ENCODE results near the gene RBM17.
"Not testable (repeated sequence)": the region's sequence is repeated elsewhere in the genome, so short reads cannot be mapped to it uniquely, and the experiment has no call there.

RBM17 gene

DNA sequence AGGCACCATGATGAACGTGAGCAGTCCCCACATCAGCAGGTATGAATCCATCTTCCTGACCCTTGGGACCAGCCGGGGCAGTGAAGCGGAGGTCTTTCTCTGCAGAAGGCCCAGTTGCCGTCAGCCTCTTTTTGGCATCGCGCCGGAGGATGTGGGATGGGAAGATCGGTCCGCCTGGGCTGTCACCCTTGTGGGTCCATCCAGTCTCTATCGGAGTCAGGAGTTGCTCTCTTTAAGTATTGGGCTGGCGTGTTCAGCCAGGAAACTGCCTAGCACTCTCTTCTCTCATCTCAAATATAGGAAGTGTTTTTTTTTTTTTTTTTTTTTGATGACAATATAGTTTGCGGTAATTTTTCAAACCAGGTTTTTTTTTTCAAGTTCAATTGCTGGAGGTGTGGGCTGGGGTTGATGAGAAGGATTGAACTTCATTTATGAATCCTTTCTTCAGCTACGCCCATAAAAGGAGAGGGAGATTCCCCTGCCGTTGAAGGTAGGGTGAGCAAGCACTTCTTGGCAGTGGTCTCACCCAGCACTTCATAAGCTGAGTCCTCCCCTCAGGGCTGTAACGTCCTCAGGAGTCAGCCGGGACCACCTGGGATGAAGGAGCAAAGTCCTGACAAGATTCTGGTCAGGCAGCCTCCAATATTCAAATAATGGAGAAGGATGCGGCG is 26.6 kb upstream of the RBM17 start, which contains the start of gene IL2RA:
Gene IL2RA (minus strand): TSS at position 267 of the 671 bp plus-strand sequence. CDS start 216 bp downstream, at position 51.
- ChIA-PET CTCF (interaction anchor here (1.5 to 3.4 kb wide), 4 partner anchors 9 to 28 kb away, joined by 5 to 15 read pairs (median 8); no protein-coding TSS in a partner anchor), POLR2A (interaction anchor here (0.7 kb wide), 2 partner anchors 9 to 348 kb away, joined by 4 read pairs; no protein-coding TSS in a partner anchor)
- TF ChIP-seq, protein P1, sequence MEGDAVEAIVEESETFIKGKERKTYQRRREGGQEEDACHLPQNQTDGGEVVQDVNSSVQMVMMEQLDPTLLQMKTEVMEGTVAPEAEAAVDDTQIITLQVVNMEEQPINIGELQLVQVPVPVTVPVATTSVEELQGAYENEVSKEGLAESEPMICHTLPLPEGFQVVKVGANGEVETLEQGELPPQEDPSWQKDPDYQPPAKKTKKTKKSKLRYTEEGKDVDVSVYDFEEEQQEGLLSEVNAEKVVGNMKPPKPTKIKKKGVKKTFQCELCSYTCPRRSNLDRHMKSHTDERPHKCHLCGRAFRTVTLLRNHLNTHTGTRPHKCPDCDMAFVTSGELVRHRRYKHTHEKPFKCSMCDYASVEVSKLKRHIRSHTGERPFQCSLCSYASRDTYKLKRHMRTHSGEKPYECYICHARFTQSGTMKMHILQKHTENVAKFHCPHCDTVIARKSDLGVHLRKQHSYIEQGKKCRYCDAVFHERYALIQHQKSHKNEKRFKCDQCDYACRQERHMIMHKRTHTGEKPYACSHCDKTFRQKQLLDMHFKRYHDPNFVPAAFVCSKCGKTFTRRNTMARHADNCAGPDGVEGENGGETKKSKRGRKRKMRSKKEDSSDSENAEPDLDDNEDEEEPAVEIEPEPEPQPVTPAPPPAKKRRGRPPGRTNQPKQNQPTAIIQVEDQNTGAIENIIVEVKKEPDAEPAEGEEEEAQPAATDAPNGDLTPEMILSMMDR (IDR thresholded peaks at IDR 0.05; ENCODE audit: control extremely low read depth, extremely low read depth, low read depth, missing control alignments) = no peak
- no peak for DNase-seq (ENCODE audit: extremely low spot score)

DNA sequence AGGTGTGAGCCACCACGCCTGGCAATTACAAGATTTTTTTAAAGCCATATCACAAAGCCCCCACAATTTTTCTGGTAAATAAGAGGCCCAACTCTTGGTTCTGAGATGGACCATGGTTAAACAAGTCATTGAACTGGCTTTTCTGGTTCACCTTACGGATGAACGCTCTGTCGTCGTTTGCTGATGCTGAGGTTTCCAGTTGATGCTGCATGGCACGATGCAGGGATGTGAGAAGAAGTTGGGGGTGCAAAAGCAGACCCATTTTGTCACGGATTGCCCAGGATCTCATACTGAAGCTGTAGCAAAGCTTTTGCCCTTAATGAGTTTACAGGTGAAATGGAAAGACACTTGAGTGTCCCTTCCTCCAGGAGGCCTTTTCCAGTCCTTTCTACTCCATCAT is 24.7 kb upstream of the RBM17 start:
- TF ChIP-seq, protein P1 (IDR thresholded peaks at IDR 0.05; ENCODE audit: control extremely low read depth, extremely low read depth, low read depth, missing control alignments) = no peak
- CTCF ChIA-PET = interaction anchor here (0.9 to 3.4 kb wide), 3 partner anchors 10 to 87 kb away, joined by 3 to 15 read pairs (median 4); partner anchors contain the start of gene IL15RA
- no peak for DNase-seq (ENCODE audit: extremely low spot score)
- POLR2A ChIA-PET = no interaction called here

DNA sequence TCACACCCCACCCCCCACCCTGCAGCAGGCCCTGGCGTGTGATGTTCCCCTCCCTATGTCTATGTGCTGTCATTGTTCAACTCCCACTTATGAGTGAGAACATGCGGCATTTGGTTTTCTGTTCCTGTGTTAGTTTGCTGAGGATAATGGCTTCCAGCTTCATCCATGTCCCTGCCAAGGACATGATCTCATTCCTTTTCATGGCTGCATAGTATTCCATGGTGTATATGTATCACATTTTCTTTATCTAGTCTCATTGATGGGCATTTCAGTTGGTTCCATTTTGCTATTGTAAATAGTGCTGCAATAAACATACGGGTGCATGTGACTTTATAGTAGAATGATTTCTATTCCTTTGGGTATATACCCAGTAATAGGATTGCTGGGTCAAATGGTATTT is 24.1 kb upstream of the RBM17 start:
- DNase-seq (ENCODE audit: extremely low spot score); POLR2A ChIA-PET; CTCF ChIA-PET: not testable (repeated sequence)

- TF ChIP-seq, protein P1 (IDR thresholded peaks at IDR 0.05; ENCODE audit: control extremely low read depth, extremely low read depth, low read depth, missing control alignments) = no peak
- ChIA-PET POLR2A (no interaction called here), CTCF (interaction anchor here (3.6 kb wide), 1 partner anchor 13 kb away, joined by 18 read pairs; no protein-coding TSS in a partner anchor)
- no peak for DNase-seq (ENCODE audit: extremely low spot score)
Observed at GRCh38 chr10:6065406-6065805, 23.4 kb upstream of the RBM17 start.

DNA sequence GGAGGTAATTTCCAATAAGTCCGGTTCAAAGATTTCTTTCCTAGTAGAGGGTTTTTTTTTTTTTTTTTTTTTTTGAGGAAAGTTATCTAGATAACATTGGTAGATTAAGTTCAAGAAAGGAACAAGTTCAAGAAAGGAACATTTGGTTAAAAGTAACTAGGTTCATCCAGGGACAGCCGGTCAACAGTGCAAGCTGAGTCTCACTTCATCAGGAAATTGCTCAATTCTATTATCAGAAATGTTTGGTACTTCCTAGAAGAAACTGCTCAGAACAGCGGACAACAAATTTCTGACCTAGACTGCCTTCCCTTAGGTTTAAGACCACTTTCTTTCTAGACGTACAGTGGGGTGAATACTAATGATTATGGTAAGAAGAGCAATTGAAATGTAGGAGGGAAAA is 23.0 kb upstream of the RBM17 start:
- CTCF ChIA-PET = interaction anchor here (0.8 to 12.7 kb wide), 6 partner anchors 9 to 52 kb away, joined by 3 to 133 read pairs (median 12); no protein-coding TSS in a partner anchor
- TF ChIP-seq, protein P1 (IDR thresholded peaks at IDR 0.05; ENCODE audit: control extremely low read depth, extremely low read depth, low read depth, missing control alignments) = no peak
- POLR2A ChIA-PET = no interaction called here
- no peak for DNase-seq (ENCODE audit: extremely low spot score)

DNA sequence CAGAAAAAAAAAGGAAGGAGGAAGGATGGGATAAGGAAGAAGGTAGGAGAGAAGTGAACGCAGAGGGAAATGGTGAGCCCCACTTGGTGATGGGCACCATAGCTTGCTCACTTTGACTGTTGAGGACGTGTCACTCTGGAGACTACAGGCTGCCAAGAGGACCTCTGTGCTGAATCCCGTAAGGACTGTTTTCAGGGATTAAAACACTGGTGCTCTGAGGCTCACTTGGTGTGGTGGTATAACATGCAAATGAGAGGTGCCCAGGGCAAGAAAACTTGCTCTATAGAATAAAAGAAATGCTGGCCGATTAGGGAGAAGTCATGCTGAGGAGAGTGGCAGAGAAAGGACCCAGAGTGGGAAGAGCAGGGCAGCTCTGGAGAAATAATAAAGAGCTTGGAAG is 21.4 kb upstream of the RBM17 start:
- TF ChIP-seq, protein P1 (IDR thresholded peaks at IDR 0.05; ENCODE audit: control extremely low read depth, extremely low read depth, low read depth, missing control alignments) = no peak
- ChIA-PET CTCF (interaction anchor here (1.3 to 12.7 kb wide), 5 partner anchors 10 to 53 kb away, joined by 3 to 133 read pairs (median 15); no protein-coding TSS in a partner anchor), POLR2A (interaction anchor here (0.9 to 1.2 kb wide), 2 partner anchors 10 to 14 kb away, joined by 3 to 4 read pairs; no protein-coding TSS in a partner anchor)
- no peak for DNase-seq (ENCODE audit: extremely low spot score)

GRCh38 chr10:6068006-6068405 is 20.8 kb upstream of the RBM17 start:
- ChIA-PET CTCF (interaction anchor here (1.3 to 12.7 kb wide), 4 partner anchors 11 to 19 kb away, joined by 3 to 133 read pairs (median 16); no protein-coding TSS in a partner anchor), POLR2A (interaction anchor here (0.9 to 1.2 kb wide), 2 partner anchors 11 to 15 kb away, joined by 3 to 4 read pairs; no protein-coding TSS in a partner anchor)
- TF ChIP-seq, protein P1 (IDR thresholded peaks at IDR 0.05; ENCODE audit: control extremely low read depth, extremely low read depth, low read depth, missing control alignments) = no peak
- DNase-seq (ENCODE audit: extremely low spot score) = no peak
